Stimulated activated CD8-positive, alpha-beta memory T cell treated with anti-CD3 and anti-CD28 coated beads, Interleukin-15, amount 100 ng/mL, for 1 hour (primary cell): ENCODE measurements around the gene FAM162B.
"Not testable (repeated sequence)": the region's sequence is repeated elsewhere in the genome, so short reads cannot be mapped to it uniquely, and the experiment has no call there.

Experiments
- DNase-seq: peaks from one replicate; pipeline ENCODE4 v3.0.0-alpha.2; 2020; ENCODE audit warnings: low read depth

FAM162B gene

GRCh38 chr6:116764961-116765841 lies at the start of gene FAM162B:
FAM162B (minus strand) TSS chr6:116765719; CDS start chr6:116765576, 143 bp downstream.
- no peak for DNase-seq

- no peak for DNase-seq
These were observed 46.6 kb upstream of the FAM162B start for GRCh38 chr6:116812051-116812650.

GRCh38 chr6:116801971-116802370 lies 36.5 kb upstream of the FAM162B start:
- no peak for DNase-seq

- no peak for DNase-seq
These were observed 34.4 kb upstream of the FAM162B start for GRCh38 chr6:116799945-116800344.

- no peak for DNase-seq
These were observed 32.1 kb upstream of the FAM162B start for GRCh38 chr6:116797585-116797984.

- no peak for DNase-seq
These were observed 27.7 kb upstream of the FAM162B start for GRCh38 chr6:116793224-116793623.

GRCh38 chr6:116783852-116784251 lies 18.3 kb upstream of the FAM162B start:
- DNase-seq: no peak

- no peak for DNase-seq
These were observed 14.2 kb upstream of the FAM162B start for GRCh38 chr6:116779573-116780164.

- no peak for DNase-seq
These were observed 8.4 kb upstream of the FAM162B start for GRCh38 chr6:116773886-116774285.

- no peak for DNase-seq
These were observed 6.9 kb upstream of the FAM162B start for GRCh38 chr6:116772450-116772849.

- no peak for DNase-seq
These were observed 2.2 kb upstream of the FAM162B start for GRCh38 chr6:116767715-116768114.

GRCh38 chr6:116766506-116767176 lies 1.1 kb upstream of the FAM162B start:
- no peak for DNase-seq

- no peak for DNase-seq
These were observed 924 bp downstream of the FAM162B start for GRCh38 chr6:116764629-116764960.

GRCh38 chr6:116763906-116764628 lies 1.5 kb downstream of the FAM162B start:
- DNase-seq: no peak

- DNase-seq: no peak
These were observed 2.5 kb downstream of the FAM162B start for GRCh38 chr6:116763048-116763447.

GRCh38 chr6:116762235-116762634 lies 3.3 kb downstream of the FAM162B start:
- no peak for DNase-seq

- DNase-seq: no peak
These were observed 3.7 kb downstream of the FAM162B start for GRCh38 chr6:116761779-116762178.

- no peak for DNase-seq
These were observed 20.3 kb downstream of the FAM162B start for GRCh38 chr6:116745176-116745575.

GRCh38 chr6:116741571-116741970 lies 23.9 kb downstream of the FAM162B start:
- no peak for DNase-seq

- DNase-seq: not testable (repeated sequence)
These were observed 25.0 kb downstream of the FAM162B start for GRCh38 chr6:116740486-116740885.

- DNase-seq: no peak
These were observed 28.5 kb downstream of the FAM162B start for GRCh38 chr6:116737004-116737403.

- DNase-seq: no peak
These were observed 35.0 kb downstream of the FAM162B start for GRCh38 chr6:116730513-116730912.
